GM19351 (cell line): ENCODE data around the gene NKX1-1.

Source experiments
- ATAC-seq: cut with Tn5 transposase; IDR thresholded peaks from one replicate; pipeline ENCODE4 v1.9.1; 2021; ENCODE audit warnings: mild to moderate bottlenecking, moderate library complexity; ENCODE audit not compliant: unreplicated experiment

NKX1-1 gene

DNA sequence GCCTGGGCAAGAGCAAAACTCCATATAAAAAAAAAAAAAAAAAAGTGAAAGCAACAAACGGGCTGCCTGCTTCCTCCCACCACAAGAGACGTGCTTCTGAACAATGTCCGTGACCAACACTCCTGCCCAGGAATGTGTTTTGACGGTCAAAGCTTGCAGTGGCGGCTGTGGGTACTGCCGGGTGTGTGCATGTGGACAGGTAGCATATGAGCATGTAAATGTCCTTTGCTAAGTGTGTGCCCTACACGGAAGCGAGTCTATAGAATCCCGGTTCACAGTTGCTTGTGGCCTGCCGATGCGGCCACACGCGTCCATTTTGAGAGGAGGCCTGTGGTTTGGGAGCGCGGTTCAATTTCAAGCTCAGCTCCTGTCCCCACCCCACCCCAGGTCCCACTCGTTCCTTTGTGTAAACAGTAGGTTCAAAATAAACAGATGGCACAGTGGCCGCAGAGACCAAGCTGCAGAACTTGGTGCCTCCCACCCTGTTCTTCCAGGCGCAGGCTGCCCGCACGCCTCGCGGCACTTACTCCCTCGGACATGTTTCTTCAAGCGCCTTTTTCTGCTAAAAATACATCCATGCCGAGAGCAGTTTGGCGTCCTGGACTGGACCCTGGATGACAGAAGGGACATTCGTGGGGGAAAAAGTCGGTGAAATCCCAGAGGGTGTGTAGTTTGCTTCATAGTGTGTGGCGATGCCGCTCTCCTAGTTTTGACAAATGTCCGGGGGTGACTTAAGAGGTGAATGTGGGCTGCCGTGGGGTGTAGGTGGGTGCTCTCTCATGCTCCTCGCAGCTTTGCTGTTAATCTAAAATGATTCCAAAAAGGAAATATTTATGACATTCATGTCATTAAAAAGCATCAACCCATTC lies 11.5 kb upstream of the NKX1-1 start:
- no peak for ATAC-seq

DNA sequence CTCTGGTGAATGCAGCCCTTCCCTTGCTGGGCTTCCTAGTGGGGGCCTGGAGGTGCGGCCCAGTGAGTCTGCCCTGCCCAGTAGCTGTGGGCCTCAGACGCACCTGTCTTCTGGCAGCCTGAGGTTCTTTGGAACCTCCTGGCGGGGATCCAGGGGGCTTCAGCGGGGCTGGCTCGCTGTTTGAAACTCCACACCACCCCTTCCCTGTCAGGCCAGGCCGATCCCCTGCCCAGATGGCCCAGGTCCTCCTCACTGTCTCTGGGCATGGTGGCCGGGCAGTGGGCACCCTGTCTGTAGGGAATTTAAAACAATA lies 10.7 kb upstream of the NKX1-1 start:
- ATAC-seq, result no peak

DNA sequence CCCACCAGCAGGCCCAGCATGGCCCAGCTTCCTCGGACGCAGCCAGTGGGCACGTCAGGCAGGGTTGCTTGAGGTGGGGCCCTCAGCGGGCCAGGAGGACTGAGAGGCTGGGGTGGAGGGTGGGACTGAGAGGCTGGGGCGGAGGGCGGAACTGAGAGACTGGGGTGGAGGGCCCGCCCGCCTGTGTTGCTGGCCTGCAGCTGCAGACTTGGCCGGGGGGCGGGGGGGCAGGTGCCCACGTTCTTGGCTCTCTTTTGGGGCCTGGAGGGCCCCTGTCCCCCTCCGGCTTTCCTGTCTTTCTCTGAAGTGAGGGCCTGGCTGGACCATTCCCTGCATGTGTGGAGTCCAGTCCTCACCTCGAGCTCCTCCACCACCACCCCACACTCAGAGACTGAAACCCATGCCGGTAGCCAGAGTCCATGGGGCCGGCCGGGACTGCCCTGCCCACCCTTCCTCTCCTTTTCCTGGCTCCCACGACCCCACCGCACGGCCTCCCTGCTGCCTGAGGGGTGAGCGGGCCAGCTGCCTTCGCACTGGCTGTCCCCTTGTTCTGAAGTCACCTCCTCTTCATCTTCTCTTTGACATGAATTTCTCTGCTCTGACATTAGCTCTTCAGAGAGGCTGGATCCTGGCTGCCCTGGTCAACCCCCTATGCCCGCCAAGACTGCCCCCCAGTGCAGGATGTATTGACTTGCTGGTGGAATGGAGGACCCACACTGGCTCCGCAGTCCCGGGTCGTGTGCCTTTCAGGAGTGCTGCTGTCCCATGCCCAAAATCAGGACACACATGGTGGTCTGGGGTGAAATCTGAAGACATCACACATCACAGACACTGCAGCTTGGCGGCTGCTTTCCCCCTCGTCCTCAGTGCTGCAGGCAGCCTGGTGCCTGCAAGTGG lies 10.1 kb upstream of the NKX1-1 start:
- ATAC-seq, result no peak

DNA sequence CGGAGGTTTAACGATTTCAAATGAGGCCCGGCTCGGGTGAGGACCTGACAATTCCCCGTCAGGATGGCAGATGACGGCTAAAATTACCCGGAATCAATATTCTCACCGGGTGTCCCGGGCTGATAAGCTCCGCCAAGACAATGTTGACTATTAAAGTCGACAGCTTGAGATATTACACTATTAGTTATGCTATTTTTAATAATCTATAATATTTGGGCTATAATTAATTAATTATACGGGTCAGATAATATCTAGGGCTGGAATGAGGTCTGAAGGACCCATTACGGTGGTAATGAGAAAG lies 9.4 kb upstream of the NKX1-1 start:
- no peak for ATAC-seq

DNA sequence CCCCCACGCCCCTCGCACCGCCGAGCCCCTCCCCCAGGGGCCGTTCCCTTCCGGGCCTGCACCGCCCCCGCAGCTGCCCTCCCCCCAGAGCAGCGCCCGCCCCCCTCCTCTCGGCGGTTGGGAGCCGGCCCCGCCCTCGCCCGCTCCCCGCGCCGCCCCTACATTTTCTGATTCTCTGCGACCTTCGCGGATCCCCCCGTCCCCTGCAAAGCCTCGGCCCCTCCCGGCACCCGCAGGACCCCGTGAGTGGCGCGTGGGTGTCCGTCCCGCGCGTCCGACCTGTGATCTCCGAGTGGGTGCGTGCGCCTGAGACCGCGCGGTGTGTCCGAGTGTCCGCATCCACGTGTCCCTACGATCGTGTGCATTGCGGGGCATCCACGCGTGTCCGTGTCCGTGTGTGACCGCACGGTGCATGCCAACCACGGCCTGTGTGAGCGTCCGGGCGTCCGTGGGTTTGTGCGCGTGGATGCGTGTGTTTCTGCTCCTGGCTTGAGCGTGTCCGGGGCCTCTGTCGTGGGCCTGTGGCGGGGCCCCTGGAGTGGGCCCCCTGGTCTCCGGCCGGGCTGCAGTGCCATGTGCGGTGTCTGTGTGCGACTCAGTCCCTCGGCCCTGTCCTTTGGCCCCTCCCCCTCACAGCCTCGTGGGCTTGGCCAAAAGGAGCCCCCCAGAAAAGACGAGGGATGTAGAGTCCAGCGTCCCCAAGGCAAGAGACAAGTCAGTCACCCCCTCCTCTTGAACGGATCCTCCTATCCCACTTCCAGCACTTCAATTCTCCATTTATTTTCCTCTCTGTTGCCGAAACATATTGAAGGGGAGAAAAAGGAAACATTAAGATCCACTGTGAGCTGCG lies 8.8 kb upstream of the NKX1-1 start:
- ATAC-seq, result no peak

DNA sequence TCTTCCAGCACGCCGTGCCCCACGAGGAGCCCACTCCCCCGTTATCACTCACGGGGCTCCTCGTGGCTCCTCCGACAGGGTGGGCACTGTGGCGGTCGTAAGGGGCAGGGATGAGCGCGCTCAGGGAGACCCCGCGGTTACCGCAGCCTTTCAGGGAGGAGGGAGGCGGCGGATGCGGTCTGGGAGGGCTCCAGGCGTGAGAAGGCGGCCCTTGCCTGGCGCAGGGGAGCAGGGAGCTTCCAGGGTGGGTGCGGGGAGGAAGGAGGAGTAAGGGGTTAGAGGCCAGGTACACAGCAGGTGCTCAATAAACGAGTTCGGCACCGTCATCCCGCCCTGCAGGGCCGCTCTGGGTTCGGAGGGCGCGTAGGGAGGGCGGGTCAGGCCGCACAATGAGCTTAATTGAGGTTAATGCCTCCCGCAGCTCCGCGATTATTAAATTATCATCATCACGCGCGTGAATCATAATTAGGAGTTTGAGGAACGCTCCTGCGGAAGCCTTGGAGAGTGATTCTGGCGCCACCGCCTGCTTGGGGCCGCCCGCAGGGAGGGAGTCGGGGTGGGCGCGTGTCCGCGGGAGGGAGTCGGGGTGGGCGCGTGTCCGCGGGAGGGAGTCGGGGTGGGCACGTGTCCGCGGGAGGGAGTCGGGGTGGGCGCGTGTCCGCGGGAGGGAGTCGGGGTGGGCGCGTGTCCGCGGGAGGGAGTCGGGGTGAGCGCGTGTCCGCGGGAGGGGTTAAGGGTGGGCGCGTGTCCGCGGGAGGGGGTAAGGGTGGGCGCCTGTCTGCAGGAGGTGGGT lies 7.6 kb upstream of the NKX1-1 start:
- no peak for ATAC-seq

DNA sequence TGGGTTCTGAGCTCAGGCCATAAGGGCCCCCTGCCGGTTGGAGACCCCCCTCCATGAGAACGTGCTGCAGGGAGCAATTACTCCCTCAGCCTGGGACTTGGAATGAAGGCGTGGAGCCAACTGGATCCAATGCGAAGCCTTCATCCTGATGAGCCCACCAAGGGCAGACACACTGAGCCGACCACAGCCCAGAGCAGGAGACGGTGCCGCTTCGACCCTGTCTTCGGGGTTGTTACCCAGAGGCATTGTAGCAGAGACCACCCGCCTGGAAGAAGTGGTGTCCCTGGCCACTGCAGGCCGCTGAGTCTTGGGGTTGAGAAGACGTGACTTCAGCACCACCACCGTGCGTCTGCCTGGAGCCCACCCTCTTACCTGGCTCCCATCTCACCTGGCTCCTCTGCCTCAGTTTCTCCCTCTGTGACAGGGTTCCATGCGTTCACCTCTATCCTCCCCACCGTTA lies 7.0 kb upstream of the NKX1-1 start:
- no peak for ATAC-seq

DNA sequence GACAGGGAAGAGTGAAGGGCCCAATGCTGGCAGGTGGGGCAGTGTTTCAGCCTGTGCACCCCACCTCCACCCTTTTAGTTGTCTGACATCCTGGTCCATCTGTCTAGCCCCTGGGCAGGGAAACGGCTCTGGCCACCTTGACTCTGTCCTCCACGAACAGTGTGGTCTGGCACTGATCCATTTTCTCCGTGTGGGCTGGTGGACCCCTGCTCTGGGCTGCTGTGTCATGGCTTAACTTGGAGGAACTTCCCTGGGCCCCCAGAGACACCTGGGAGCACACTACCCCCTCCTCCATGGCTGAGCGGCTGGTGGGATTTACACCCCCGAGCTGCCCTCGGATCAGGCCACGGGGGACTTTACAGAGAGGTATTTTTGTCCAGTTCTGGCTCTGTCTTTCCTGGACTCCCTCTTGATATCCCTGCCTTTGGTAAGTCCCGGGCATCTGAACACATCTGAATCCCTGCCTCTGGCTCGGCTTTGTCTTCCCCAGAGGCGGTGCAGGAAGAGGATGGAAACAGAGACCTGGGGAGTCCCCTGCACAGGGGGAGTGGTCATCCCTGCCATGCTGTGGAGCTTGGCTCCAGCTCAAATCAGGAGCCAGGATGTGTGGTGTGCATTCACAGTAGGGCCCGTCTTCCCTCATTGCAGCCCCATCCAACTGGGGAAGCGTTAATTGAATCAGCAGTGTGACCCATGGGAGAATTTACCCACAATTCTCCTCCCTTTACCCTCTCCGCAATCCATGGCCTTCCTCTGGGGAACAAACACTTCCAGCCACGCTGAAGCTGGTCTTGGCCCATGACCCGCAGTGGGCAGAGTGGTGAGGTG lies 6.3 kb upstream of the NKX1-1 start:
- no peak for ATAC-seq

DNA sequence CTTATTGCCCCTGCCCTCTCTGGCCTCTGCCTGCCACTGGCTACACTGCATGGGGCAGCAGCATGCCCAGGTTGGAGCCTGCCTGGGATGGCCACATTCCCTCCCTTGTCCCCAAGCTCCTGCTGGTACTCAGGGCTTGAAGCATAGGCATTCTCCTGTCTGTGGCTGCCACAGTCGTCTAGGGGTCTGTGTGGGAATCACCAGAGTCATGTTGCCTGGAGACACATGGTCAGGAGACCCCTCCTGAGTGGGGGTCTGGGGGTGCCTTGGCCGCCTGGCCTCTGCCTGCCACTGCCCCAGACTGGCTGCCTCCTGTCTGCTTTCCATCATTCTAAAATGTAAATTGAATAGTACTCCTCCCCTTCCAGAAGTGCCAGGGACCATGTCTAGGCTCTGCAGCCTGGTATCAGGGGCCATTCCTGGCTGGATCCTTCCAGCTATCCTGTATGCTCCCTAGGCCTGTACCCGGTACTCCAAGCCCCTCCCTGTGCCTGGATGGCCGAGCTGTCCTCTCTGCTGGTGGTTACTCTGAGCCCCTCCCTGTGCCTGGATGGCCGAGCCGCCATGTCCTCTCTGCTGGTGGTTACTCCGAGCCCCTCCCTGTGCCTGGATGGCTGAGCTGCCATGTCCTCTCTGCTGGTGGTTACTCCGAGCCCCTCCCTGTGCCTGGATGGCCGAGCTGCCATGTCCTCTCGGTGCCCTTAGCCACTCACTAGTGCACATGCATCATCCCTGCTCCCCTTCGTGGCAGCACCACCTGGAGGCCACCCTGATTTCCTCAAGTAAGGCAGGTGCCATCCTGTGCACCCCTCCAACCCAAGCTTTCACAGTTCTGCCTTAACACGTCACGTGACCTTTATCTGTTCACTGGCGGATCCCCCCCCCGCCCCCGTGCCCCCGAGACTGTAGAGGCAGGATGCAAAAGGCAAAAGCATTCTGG lies 5.5 kb upstream of the NKX1-1 start:
- ATAC-seq, result no peak

DNA sequence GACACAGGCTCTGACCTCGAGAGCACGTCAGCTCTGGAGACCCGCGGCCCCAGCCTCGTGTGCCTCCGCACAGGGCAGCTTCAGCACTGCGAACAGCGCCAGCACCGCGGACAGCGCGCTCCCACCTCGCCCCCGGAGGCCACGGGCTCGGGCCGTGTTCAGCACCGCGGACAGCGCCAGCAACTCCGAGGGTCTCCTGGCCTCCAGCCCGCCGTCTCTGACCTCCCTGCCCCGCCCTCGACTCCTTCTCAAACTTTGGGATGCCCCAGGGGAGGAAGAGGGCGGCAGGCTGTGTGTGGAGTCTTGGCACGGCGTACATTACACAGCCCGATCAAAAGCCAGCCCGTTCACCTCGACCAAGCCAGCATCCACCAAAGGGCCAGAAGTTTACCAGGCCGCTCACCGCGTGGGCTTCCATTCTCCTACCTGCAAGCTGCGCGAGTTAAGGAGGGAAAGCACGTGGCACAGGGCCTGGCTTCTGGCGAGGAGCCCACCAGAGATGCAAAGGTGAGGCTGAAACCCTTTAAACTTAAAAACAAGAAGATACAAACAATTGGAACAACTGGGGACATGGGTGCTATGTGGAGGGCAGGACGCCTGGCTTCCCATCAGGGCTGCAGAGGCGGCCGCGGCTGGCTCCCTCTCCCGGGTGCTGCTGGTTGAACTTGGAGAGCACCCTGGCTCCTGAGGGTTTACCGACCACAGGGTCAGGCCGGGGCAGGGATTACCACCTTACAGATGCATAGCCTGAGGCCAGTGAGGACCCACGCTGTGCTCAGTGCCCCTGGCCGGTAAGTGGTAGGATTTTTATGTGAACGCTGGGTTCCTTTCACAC lies 4.5 kb upstream of the NKX1-1 start:
- ATAC-seq, result no peak

DNA sequence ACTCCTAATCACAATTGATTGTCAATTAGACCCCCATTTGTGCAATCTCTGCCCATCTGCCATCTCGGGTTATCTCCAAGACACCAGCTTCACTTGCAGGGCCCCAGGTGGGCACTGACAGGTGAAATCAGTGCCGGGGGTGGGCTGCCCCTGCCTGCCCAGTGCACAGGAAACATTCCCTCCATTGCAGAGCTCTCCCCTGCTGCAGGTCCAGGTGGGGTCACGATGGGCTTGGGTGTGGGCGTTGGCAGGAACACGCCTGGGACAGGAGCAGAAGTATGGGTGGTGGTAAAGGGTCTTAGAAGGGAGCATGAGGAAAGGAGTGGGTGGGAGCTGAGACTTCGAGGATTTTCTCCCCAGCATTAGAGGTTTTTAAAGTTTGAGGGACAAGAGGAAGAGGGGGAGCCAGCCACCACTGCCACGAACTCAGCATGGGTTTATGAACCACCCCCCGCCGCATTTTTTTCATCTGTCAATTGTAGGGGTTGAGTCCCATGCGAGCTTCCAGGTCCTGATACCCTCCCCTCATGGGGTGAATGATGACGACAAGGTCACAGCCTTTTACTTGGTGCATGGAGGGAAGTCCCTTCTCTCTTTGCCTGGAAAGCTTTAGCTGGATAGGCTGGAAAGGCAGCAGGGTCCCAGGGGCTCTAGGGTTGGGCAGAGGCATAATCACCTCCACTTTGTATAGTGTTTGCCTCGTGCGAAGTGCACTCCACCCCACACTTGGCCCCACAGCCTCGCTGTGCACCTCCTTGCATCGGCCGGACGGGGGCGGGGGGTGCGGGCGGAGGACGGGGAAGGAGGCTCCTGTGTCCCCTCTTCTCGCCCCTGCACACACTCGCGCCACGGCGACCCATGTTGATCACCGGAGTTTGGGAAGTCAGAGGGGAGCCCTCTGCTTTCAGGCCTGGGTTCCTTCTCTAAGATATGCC lies 3.5 kb upstream of the NKX1-1 start:
- no peak for ATAC-seq

DNA sequence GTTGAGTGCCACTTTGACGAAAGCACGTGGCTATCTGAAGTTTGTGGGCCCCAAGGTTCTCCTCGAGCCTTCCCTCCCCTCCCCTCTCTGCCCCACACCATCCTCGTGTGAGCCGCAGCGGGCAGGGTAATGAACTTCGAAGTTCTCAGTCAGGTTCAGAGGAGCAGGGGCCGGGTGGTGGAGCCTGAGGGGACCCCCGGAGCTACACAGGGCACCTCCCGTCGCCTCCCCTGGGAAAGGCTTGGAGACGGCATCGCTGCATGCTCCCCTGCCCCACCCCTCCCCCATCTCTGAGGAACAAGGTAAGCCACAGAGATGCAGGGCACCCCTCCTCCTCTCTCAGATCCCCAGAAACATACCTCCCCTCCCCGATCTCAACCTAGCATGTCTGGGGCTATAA lies 2.8 kb upstream of the NKX1-1 start:
- no peak for ATAC-seq

DNA sequence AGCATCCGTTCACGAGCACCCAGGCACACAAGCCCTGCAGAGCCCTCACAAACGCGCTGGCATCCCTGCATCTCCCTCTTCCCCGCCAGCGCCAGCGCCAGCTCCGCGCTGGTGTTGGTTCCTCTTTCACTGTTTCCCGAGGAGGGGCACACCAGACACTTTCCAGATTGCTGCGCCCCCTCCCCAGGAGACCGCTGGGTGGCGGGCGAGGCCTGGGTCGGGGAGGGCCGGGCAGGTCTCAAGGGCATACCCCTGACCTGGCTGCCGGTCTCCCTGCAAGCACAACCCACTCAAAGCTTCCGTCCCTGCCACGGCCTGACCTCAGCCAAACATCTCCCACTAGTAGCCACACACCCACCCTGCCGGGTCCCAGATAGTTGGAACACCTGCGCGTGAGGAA lies 2.2 kb upstream of the NKX1-1 start:
- no peak for ATAC-seq

DNA sequence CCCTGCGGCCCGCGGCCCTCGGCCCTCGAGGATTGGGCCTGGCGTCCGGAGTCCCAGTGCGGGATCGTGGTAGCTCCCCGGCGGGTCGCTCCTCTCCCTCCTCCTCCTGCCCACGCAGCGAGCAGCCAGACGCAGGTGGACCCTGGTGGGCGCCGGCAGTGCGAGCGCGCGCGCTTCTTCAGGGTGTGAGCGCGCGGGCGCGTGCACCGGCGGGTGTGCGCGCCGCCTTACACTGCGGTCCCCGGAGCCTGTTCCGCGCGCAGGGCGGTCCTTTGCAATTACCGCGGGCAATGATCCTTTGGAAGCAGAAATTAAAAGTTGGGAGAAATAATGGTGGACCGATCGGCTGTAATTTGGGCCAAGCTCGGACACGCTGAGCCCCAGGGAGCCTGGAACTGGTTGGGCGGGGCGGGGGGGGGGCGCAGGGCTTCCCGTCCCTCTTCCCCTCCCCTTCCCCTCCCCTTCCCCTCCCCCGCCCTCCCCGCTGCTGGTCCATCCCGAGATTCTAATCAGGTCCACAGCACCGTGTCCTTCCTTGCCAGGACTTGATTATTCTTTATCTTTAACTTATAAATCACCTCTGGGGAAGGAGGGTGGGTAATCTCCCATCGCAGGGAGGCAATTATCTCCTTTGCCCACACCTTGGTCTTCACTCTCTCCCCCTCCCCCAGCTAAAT lies 1.6 kb upstream of the NKX1-1 start:
- ATAC-seq, result no peak

DNA sequence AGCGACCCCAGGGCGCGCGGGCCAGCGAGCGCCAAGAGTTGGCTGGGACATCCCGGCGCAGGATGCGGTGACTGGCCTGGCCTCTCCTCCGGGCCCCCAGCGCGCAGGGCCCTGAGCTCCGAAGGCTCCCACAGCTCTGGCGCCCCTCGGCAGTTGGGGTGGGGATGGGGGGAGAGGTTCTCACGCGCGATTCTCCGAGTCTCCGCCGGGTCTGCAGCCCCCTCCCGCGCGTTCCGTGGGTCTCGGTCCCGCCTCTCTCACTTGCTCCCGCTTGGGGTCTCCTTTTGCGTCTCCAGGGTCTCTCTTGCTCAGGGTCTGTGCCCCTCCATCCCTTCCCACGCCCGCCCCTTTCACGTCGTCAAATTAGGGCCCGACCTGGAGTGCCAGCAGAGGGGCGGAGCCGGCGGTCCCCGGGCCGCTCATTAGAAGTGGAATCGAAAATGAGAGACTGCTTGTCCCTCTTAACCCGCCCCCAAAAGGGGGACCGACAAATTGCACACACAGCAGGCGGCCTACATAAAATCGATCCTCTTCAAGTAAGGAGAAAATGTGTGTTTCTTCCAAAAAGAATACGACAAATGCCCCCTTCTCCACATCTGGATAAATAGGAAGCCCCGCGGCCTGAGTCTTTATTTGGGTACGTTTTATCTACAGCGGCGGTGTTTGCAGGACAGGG lies 877 bp upstream of the NKX1-1 start:
- ATAC-seq, result no peak
